Kidney epithelial cell (primary cell): Measurements from ENCODE around the gene ZNF579. TPM values are rescaled to one million over a fixed set of nuclear protein-coding genes. Genes with fewer than 3 reads are reported as not detected.

ENCODE experiments used
- DNase-seq: peaks from one replicate; pipeline ENCODE4 v3.0.0-alpha.2; 2010; ENCODE audit warnings: low read depth
- H3K27me3 ChIP-seq: 2 replicates; pipeline ENCODE4 v1.6.0; 2011; ENCODE audit warnings: low read length; ENCODE audit not compliant: control insufficient read depth, insufficient read depth
- H3K36me3 ChIP-seq: 2 replicates; pipeline ENCODE4 v1.5.1; 2011; ENCODE audit warnings: low read length; ENCODE audit not compliant: control insufficient read depth, insufficient read depth
- H3K4me3 ChIP-seq: 2 replicates; pipeline ENCODE4 v1.5.1; 2011; ENCODE audit warnings: low read depth, mild to moderate bottlenecking, control low read depth, low read length
- total RNA-seq: library from RNA; depleted of rRNA; stranded (reverse); fragments of >200 nt; gene quantifications from 2 replicates; pipeline ENCODE4 v1.2.3, GENCODE V29; 2015
- TF ChIP-seq, protein P1 (sequence below): IDR thresholded peaks from 2 replicates; pipeline ENCODE4 v1.5.1; 2011; ENCODE audit warnings: mild to moderate bottlenecking, moderate library complexity, low read length, control low read depth, inconsistent platforms; ENCODE audit not compliant: insufficient read depth, poor library complexity, severe bottlenecking

The ZNF579 gene
- total RNA-seq, 1 donor from 2014 or later: 14.4 TPM

DNA sequence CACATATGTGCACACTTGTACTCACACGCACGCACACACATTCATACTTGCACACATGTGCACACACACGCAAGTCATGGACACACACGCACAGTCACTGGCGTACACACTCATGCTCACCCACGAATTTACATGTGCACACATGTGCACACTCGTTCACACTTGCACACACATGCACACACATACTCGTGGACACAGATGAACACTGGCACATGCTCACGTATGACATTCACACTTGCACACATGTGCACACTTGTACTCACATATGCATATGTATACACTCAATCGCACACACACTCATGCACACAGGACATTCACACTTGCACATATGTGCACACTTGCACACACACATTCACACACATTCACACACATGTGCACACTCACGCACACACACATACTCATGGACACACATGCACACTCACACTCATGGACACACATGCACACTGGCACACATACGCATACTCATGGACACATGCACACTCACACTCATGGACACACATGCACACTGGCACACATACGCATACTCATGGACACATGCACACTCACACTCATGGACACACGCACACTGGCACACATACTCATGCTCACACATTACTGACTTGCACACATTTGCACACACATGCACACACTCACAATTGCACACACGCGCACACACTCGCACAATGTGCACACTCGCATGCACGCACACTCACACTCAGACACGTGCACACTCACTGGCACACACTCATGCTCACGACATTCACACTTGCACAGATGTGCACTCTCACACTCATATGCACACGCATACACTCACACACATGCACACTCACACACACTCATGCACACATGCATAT lies 53.2 kb downstream of the ZNF579 start:
- Histone ChIP-seq H3K4me3 (no peak overlapping the region), H3K27me3 (peaks cover 4% of the 10 kb centered on the region), H3K36me3 (no peaks in the 10 kb centered on the region)
- no peak for DNase-seq
- TF ChIP-seq, protein P1, sequence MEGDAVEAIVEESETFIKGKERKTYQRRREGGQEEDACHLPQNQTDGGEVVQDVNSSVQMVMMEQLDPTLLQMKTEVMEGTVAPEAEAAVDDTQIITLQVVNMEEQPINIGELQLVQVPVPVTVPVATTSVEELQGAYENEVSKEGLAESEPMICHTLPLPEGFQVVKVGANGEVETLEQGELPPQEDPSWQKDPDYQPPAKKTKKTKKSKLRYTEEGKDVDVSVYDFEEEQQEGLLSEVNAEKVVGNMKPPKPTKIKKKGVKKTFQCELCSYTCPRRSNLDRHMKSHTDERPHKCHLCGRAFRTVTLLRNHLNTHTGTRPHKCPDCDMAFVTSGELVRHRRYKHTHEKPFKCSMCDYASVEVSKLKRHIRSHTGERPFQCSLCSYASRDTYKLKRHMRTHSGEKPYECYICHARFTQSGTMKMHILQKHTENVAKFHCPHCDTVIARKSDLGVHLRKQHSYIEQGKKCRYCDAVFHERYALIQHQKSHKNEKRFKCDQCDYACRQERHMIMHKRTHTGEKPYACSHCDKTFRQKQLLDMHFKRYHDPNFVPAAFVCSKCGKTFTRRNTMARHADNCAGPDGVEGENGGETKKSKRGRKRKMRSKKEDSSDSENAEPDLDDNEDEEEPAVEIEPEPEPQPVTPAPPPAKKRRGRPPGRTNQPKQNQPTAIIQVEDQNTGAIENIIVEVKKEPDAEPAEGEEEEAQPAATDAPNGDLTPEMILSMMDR: no peak

Other genes starting within 250 kb of the ZNF579 start
- gene KMT5C, start 241.0 kb downstream of the ZNF579 start, total RNA-seq: 9.6 and 11.9 TPM in 2 replicates
- gene COX6B2, start 226.1 kb downstream of the ZNF579 start, total RNA-seq: 0.14 and 0.29 TPM in 2 replicates
- 0.07 TPM in 1 of 2 replicates, not detected in the other for gene GARIN5B, start 217.6 kb downstream of the ZNF579 start, total RNA-seq
- gene IL11, start 210.4 kb downstream of the ZNF579 start, total RNA-seq: 32.1 and 38.7 TPM in 2 replicates
- gene TMEM190, start 204.0 kb downstream of the ZNF579 start, total RNA-seq: not detected in 2 replicates
- 1.4 and 4.1 TPM in 2 replicates for gene TMEM238, start 196.6 kb downstream of the ZNF579 start, total RNA-seq
- gene RPL28, start 194.9 kb downstream of the ZNF579 start, total RNA-seq: 630 and 742 TPM in 2 replicates
- 53.4 and 53.6 TPM in 2 replicates for gene UBE2S, start 173.1 kb downstream of the ZNF579 start, total RNA-seq
- gene SHISA7, start 137.5 kb downstream of the ZNF579 start, total RNA-seq: not detected in 2 replicates
- gene ISOC2, start 119.2 kb downstream of the ZNF579 start, total RNA-seq: 49.8 and 60.5 TPM in 2 replicates
- not detected in 2 replicates for gene C19orf85, start 116.1 kb downstream of the ZNF579 start, total RNA-seq
- 7.3 and 15.8 TPM in 2 replicates for gene ZNF628, start 104.2 kb downstream of the ZNF579 start, total RNA-seq
- gene NAT14, start 95.7 kb downstream of the ZNF579 start, total RNA-seq: 17.1 and 18.2 TPM in 2 replicates
- gene SSC5D, start 92.4 kb downstream of the ZNF579 start, total RNA-seq: 0.21 and 0.33 TPM in 2 replicates
- gene SBK2, start 43.7 kb downstream of the ZNF579 start, total RNA-seq: 0.14 and 0.17 TPM in 2 replicates
- 0.33 TPM in 1 of 2 replicates, not detected in the other for gene SBK3, start 35.3 kb downstream of the ZNF579 start, total RNA-seq
- gene FIZ1, start 18.7 kb upstream of the ZNF579 start, total RNA-seq: 8.4 and 9.4 TPM in 2 replicates
- 32.7 and 35.0 TPM in 2 replicates for gene ZNF524, start 19.4 kb upstream of the ZNF579 start, total RNA-seq
- 5.6 and 7.6 TPM in 2 replicates for gene ZNF865, start 24.8 kb upstream of the ZNF579 start, total RNA-seq
- 3.6 and 6.3 TPM in 2 replicates for gene ZNF784, start 43.7 kb upstream of the ZNF579 start, total RNA-seq
- gene ZNF580, start 60.2 kb upstream of the ZNF579 start, total RNA-seq: 10.1 and 10.4 TPM in 2 replicates
- gene ZNF581, start 62.8 kb upstream of the ZNF579 start, total RNA-seq: 36.9 and 41.8 TPM in 2 replicates
- gene CCDC106, start 67.4 kb upstream of the ZNF579 start, total RNA-seq: 12.0 and 12.2 TPM in 2 replicates
- gene U2AF2, start 74.2 kb upstream of the ZNF579 start, total RNA-seq: 153 and 164 TPM in 2 replicates
- gene EPN1, start 94.4 kb upstream of the ZNF579 start, total RNA-seq: 155 and 186 TPM in 2 replicates
- not detected in 2 replicates for gene NLRP9, start 157.6 kb upstream of the ZNF579 start, total RNA-seq
- not detected in 2 replicates for gene RFPL4A, start 178.2 kb upstream of the ZNF579 start, total RNA-seq
- not detected in 2 replicates for gene RFPL4AL1, start 188.3 kb upstream of the ZNF579 start, total RNA-seq